ENCODE measurements around the gene SEMA6C. TPM values are rescaled to one million over a fixed set of nuclear protein-coding genes. Genes with fewer than 3 reads are reported as not detected.
A peak's percentile ranks its signal among the peaks of the same experiment; 100 is the strongest.
"Not testable (repeated sequence)": the region's sequence is repeated elsewhere in the genome, so short reads cannot be mapped to it uniquely, and the experiment has no call there.

The SEMA6C gene
- total and polyA plus RNA-seq, 4 donors = 1.4 to 1.5 (median 1.4) TPM

DNA sequence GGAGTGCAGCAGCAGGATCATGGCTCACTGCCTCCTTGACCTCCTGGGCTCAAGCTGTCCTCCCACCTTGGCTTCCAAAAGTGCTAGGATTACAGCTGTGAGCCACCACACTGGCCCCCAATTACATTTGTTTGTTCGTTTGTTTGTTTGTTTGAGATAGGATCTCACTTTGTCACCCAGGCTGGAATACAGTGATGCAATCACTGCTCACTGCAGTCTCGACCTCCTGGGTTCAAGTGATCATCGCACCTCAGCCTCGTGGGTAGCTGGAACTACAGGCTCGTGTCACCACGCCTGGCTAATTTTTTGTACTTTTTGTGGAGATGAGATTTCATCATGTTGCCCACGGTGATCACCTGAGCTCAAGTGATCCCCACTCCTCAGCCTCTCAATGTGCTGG lies 45.6 kb upstream of the SEMA6C start:
- Histone ChIP-seq H3K27me3 (ENCODE audit: control insufficient read depth in 4 of 4, insufficient read depth in 4 of 4, low read length in 3 of 4) (no peaks in the 10 kb centered on the region), H3K9ac (ENCODE audit: low read depth in 1 of 2, low read length in 2 of 2) (no peak overlapping the region), H3K4me1 (ENCODE audit: control insufficient read depth in 4 of 4, insufficient read depth in 4 of 4, low read length in 3 of 4) (peaks cover 1 to 14% (median 12%) of the 10 kb centered on the region in 4 donors), H3K36me3 (ENCODE audit: control insufficient read depth in 4 of 4, insufficient read depth in 3 of 4, low read depth in 1 of 4, low read length in 3 of 4) (no peaks in the 10 kb centered on the region), H3K27ac (ENCODE audit: low read depth in 1 of 2, low read length in 2 of 2) (no peak overlapping the region), H3K4me3 (ENCODE audit: low read depth in 1 of 3, low read length in 3 of 3) (no peak overlapping the region), H3K9me3 (ENCODE audit: control insufficient read depth in 4 of 4, low read length in 3 of 4) (no peaks in the 10 kb centered on the region)
- TF ChIP-seq HNF4G (IDR thresholded peaks at IDR 0.05) (no peak), RXRA (IDR thresholded peaks at IDR 0.05) (no peak), SP1 (IDR thresholded peaks at IDR 0.05) (no peak), TAF1 (conservative IDR thresholded peaks at IDR 0.05) (no peak), GABPA (IDR thresholded peaks at IDR 0.05 in 1 of 2, conservative IDR thresholded peaks at IDR 0.05 in 1 of 2) (no peak), CTCF (IDR thresholded peaks at IDR 0.05; ENCODE audit: low read depth, low read length, missing input control) (no peak), JUND (IDR thresholded peaks at IDR 0.05) (no peak), FOXA2 (IDR thresholded peaks at IDR 0.05) (no peak)
- TF ChIP-seq, protein P1, sequence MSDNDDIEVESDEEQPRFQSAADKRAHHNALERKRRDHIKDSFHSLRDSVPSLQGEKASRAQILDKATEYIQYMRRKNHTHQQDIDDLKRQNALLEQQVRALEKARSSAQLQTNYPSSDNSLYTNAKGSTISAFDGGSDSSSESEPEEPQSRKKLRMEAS (IDR thresholded peaks at IDR 0.05) = no peak
- no peak for DNase-seq (ENCODE audit: low spot score)
- WGBS = 59% methylated on average over 7 of the region's 7 CpGs

DNA sequence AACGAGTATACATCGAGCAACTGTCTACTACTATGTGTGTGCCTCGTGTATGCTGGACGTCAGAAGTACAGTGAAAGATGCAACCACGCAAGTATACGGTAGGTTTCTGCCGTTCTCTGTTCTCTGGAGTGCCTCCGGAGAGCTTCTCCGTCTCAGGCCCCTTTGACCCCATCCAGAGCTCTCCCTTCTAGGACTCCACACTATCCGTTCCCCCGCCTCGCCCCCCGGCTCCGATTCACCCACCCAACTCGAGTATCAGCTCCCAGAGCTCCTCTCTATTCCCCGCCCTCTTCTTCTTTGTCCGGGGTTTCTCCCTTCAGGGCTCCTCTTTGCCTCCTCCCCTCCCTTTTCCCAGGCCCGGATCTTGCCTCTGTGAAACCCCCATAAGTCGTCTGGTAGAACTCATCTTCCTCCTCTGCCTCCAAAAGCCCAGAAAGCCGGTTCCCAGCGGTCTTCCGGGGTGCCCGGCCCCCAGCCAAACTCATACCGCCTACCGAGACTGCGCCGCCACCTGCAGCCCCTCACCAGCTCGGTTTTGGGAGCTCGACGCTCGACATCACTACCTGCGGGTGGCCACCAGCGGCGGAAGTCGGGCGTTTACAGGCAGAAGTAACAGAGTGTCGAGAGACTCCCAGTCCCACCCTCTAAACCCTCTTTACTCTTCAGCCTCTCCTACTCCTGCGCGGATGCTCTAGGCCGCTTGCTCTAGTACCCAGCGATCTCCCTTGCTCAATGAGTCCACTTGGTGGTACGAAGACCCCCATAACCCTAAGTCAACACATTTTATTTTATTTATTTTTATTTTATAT lies 43.4 kb upstream of the SEMA6C start, which contains the start of gene VPS72:
VPS72 (minus strand) TSS at position 561 of the 809 bp plus-strand sequence; CDS start at position 485, 76 bp downstream.
- TF ChIP-seq JUND (IDR thresholded peaks at IDR 0.05) = no peak
- TF ChIP-seq YY1 (IDR thresholded peaks at IDR 0.05) = peak; percentile 68
- TF ChIP-seq EGR1 (IDR thresholded peaks at IDR 0.05; ENCODE audit: low read depth in 2 of 2) = peak in 1 of 2 donors; percentile 37
- TF ChIP-seq, protein P2, sequence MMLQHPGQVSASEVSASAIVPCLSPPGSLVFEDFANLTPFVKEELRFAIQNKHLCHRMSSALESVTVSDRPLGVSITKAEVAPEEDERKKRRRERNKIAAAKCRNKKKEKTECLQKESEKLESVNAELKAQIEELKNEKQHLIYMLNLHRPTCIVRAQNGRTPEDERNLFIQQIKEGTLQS (IDR thresholded peaks at IDR 0.05) = no peak
- peak; percentile 63 for TF ChIP-seq TAF1 (conservative IDR thresholded peaks at IDR 0.05)
- TF ChIP-seq, protein P1 (IDR thresholded peaks at IDR 0.05) = no peak
- peak in 1 of 2 donors; percentile 43 for TF ChIP-seq RXRA (IDR thresholded peaks at IDR 0.05)
- no peak for TF ChIP-seq REST (IDR thresholded peaks at IDR 0.05)
- TF ChIP-seq GABPA (IDR thresholded peaks at IDR 0.05 in 1 of 2, conservative IDR thresholded peaks at IDR 0.05 in 1 of 2) = peak; percentile 48 to 88
- peak; percentile 63 for TF ChIP-seq SP1 (IDR thresholded peaks at IDR 0.05)
- peak in 1 of 2 donors; percentile 32 for TF ChIP-seq HNF4A (conservative IDR thresholded peaks at IDR 0.05)
- peak in 1 of 2 donors; percentile 38 for TF ChIP-seq RAD21 (IDR thresholded peaks at IDR 0.05)
- Histone ChIP-seq H3K27me3 (ENCODE audit: control insufficient read depth in 4 of 4, insufficient read depth in 4 of 4, low read length in 3 of 4) (no peaks in the 10 kb centered on the region), H3K9me3 (ENCODE audit: control insufficient read depth in 4 of 4, low read length in 3 of 4) (no peaks in the 10 kb centered on the region), H3K4me3 (ENCODE audit: low read depth in 1 of 3, low read length in 3 of 3) (peak within 1 kb of the TSS; percentile 79 to 90 (median 89)), H3K4me1 (ENCODE audit: control insufficient read depth in 4 of 4, insufficient read depth in 4 of 4, low read length in 3 of 4) (peaks cover 1 to 14% (median 11%) of the 10 kb centered on the region in 4 donors), H3K9ac (ENCODE audit: low read depth in 1 of 2, low read length in 2 of 2) (peak within 1 kb of the TSS; percentile 57 to 81), H3K36me3 (ENCODE audit: control insufficient read depth in 4 of 4, insufficient read depth in 3 of 4, low read depth in 1 of 4, low read length in 3 of 4) (peaks cover 0 to 9% (median 7%) of the 10 kb centered on the region in 4 donors), H3K27ac (ENCODE audit: low read depth in 1 of 2, low read length in 2 of 2) (peak within 1 kb of the TSS; percentile 59 to 63)
- DNase-seq (ENCODE audit: low spot score) = peak; percentile 81
- WGBS = under 1% methylated on average over 42 of the region's 42 CpGs

GRCh38 chr1:151188667-151189066 lies 42.2 kb upstream of the SEMA6C start:
- not testable (repeated sequence) for H3K27me3 ChIP-seq (ENCODE audit: control insufficient read depth in 4 of 4, insufficient read depth in 4 of 4, low read length in 3 of 4); H3K9me3 ChIP-seq (ENCODE audit: control insufficient read depth in 4 of 4, low read length in 3 of 4); H3K4me3 ChIP-seq (ENCODE audit: low read depth in 1 of 3, low read length in 3 of 3); H3K27ac ChIP-seq (ENCODE audit: low read depth in 1 of 2, low read length in 2 of 2); DNase-seq (ENCODE audit: low spot score)
- H3K4me1 ChIP-seq (ENCODE audit: control insufficient read depth in 4 of 4, insufficient read depth in 4 of 4, low read length in 3 of 4) = peaks cover 1 to 14% (median 11%) of the 10 kb centered on the region in 4 donors
- peaks cover 1 to 19% (median 14%) of the 10 kb centered on the region in 4 donors for H3K36me3 ChIP-seq (ENCODE audit: control insufficient read depth in 4 of 4, insufficient read depth in 3 of 4, low read depth in 1 of 4, low read length in 3 of 4)
- H3K9ac ChIP-seq (ENCODE audit: low read depth in 1 of 2, low read length in 2 of 2) = peak overlapping the region in 1 of 2 donors; percentile 57
- WGBS = 67% methylated on average over 8 of the region's 8 CpGs

Data from liver (tissue), 9 donors.